Measurements from ENCODE around the gene FGF5. TPM values are rescaled to one million over a fixed set of nuclear protein-coding genes. Genes with fewer than 3 reads are reported as not detected.

Gene FGF5
- total RNA-seq, 1 experiment from 2014 or later, result not detected

GRCh38 chr4:80252427-80252826, 14.0 kb upstream of the FGF5 start (continued):
- TF ChIP-seq ZBTB33 (IDR thresholded peaks at IDR 0.05; ENCODE audit: extremely low read depth, insufficient replicate concordance, low read length) (no peak), SIN3A (IDR thresholded peaks at IDR 0.05; ENCODE audit: low read depth) (no peak), FOSL1 (IDR thresholded peaks at IDR 0.05; ENCODE audit: low read depth) (no peak), YY1 (IDR thresholded peaks at IDR 0.05; ENCODE audit: extremely low read depth, insufficient replicate concordance, low read depth, low read length) (no peak)

- H3K9me3 ChIP-seq (ENCODE audit: control insufficient read depth in 1 of 2, insufficient read depth in 1 of 2, low read depth in 1 of 2, low read length in 2 of 2), result no peaks in the 10 kb centered on the region
- peaks cover 38% of the 10 kb centered on the region for H3K27me3 ChIP-seq (ENCODE audit: insufficient read depth, low read length)
- TF ChIP-seq RAD21 (IDR thresholded peaks at IDR 0.05; ENCODE audit: low read depth) (no peak), SP1 (IDR thresholded peaks at IDR 0.05; ENCODE audit: low read depth) (no peak), ZBTB33 (IDR thresholded peaks at IDR 0.05; ENCODE audit: extremely low read depth, insufficient replicate concordance, low read length) (no peak), POLR2A (IDR thresholded peaks at IDR 0.05; ENCODE audit: borderline replicate concordance, extremely low read depth, insufficient read depth, insufficient read length) (no peak), YY1 (IDR thresholded peaks at IDR 0.05; ENCODE audit: extremely low read depth, insufficient replicate concordance, low read depth, low read length) (no peak), EGR1 (IDR thresholded peaks at IDR 0.05; ENCODE audit: low read depth) (no peak), MAX (IDR thresholded peaks at IDR 0.05) (no peak), ELF1 (IDR thresholded peaks at IDR 0.05; ENCODE audit: borderline replicate concordance, low read depth) (no peak), EZH2 (IDR thresholded peaks at IDR 0.05) (no peak), POLR2AphosphoS5 (IDR thresholded peaks at IDR 0.05; ENCODE audit: low read depth, low read length) (no peak), CBX3 (IDR thresholded peaks at IDR 0.05; ENCODE audit: low read depth) (no peak), EZH2phosphoT487 (IDR thresholded peaks at IDR 0.05; ENCODE audit: borderline replicate concordance) (no peak), ATF3 (IDR thresholded peaks at IDR 0.05) (no peak), ZNF274 (IDR thresholded peaks at IDR 0.05; ENCODE audit: low read depth, low read length) (no peak), CTCF (IDR thresholded peaks at IDR 0.05 in 2 of 3, conservative IDR thresholded peaks at IDR 0.05 in 1 of 3; ENCODE audit: borderline replicate concordance in 1 of 3, insufficient read depth in 1 of 3, low read depth in 2 of 3, low read length in 2 of 3) (no peak)
- H3K36me3 ChIP-seq (ENCODE audit: control insufficient read depth in 1 of 2, insufficient read depth in 2 of 2, low read length in 2 of 2), result no peaks in the 10 kb centered on the region
- H3K27ac ChIP-seq (ENCODE audit: low read depth, low read length), result no peak overlapping the region
- H3K79me2 ChIP-seq (ENCODE audit: insufficient read depth, low read length), result no peaks in the 10 kb centered on the region
- no peak overlapping the region for H3K4me3 ChIP-seq (replicated peaks in 1 of 2; ENCODE audit: low read depth in 1 of 2, low read length in 2 of 2)
- no peak overlapping the region for H3K9ac ChIP-seq (ENCODE audit: low read length)
- no peak overlapping the region for H3K4me2 ChIP-seq (ENCODE audit: low read length)
- ChIA-PET POLR2A (no interaction called here), CTCF (no interaction called here), RAD21 (ENCODE audit: low non-redundant PET in 1 of 2, low total read pairs in 2 of 2, uncharacterized antibody in 2 of 2, unreplicated experiment in 2 of 2) (no interaction called here)
- H2AFZ ChIP-seq (ENCODE audit: low read depth, low read length, poor library complexity, severe bottlenecking), result no peak overlapping the region
- DNase-seq (ENCODE audit: low read depth, low spot score), result no peak
- H3K9me2 ChIP-seq (ENCODE audit: insufficient read depth), result no peaks in the 10 kb centered on the region
- H4K20me1 ChIP-seq (ENCODE audit: insufficient read depth), result no peaks in the 10 kb centered on the region
- H3K4me1 ChIP-seq (ENCODE audit: control insufficient read depth in 1 of 2, insufficient read depth in 2 of 2, low read length in 2 of 2), result no peaks in the 10 kb centered on the region
- no TSS peak for BruUV-seq (replicated peaks)
- intact Hi-C loops (cut with micrococcal nuclease), result no loop called here
- ATAC-seq, result no peak
Observed at GRCh38 chr4:80252953-80253352, 13.5 kb upstream of the FGF5 start.
